22Rv1 (cell line): ENCODE results near the gene NUAK2.

Experiments used
- ZFX ChIP-seq: fragments of 450-650 bp; IDR thresholded peaks from 2 replicates; pipeline ENCODE4 v1.6.1; 2017; ENCODE audit warnings: antibody characterized with exemption, borderline replicate concordance
- TF ChIP-seq, protein P1 (sequence below): fragments of 450-650 bp; IDR thresholded peaks from 2 replicates; pipeline ENCODE4 v1.5.1; 2017; ENCODE audit warnings: mild to moderate bottlenecking

DNA sequence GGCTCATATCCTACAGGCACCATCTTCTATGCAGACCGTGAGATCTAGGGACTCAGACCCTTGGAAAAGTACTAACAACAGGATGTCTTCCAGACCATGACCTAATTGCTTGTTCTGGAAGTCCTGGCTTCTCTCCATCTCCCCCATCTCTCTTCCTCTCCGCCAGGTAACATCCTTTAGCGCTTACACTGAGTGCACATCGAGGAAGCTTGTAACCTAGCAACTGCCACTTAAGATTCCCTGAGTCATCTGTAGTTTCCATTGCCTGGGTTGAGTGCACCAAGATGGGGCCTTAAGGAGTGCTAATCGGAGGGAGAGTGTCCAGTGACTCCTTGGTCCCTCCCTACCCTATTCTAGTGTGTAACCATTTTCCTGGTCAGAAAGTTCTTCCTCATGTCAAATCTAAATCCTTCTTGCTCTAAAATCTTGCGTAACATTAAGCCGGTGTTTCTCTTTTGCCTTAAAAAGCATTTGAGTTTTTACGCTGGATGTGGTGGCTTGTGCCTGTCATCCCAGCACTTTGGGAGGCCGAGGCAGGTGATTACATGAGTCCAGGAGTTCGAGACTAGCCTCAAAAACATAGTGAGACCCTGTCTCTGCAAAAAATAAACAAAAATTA lies 25.5 kb upstream of the NUAK2 start:
- TF ChIP-seq, protein P1, sequence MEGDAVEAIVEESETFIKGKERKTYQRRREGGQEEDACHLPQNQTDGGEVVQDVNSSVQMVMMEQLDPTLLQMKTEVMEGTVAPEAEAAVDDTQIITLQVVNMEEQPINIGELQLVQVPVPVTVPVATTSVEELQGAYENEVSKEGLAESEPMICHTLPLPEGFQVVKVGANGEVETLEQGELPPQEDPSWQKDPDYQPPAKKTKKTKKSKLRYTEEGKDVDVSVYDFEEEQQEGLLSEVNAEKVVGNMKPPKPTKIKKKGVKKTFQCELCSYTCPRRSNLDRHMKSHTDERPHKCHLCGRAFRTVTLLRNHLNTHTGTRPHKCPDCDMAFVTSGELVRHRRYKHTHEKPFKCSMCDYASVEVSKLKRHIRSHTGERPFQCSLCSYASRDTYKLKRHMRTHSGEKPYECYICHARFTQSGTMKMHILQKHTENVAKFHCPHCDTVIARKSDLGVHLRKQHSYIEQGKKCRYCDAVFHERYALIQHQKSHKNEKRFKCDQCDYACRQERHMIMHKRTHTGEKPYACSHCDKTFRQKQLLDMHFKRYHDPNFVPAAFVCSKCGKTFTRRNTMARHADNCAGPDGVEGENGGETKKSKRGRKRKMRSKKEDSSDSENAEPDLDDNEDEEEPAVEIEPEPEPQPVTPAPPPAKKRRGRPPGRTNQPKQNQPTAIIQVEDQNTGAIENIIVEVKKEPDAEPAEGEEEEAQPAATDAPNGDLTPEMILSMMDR = no peak
- no peak for TF ChIP-seq ZFX
